Upper lobe of left lung (tissue), 6 donors: ENCODE data around the gene SEMA4A. TPM values are rescaled to one million over a fixed set of nuclear protein-coding genes. Genes with fewer than 3 reads are reported as not detected.
"Not testable (repeated sequence)": the region's sequence is repeated elsewhere in the genome, so short reads cannot be mapped to it uniquely, and the experiment has no call there.

ENCODE experiments used
- ATAC-seq, 2 donors: fragments of 200-7000 bp; cut with Tn5 transposase; one replicate each; pipeline ENCODE4 v1.9.1; 2022; ENCODE audit warnings: mild to moderate bottlenecking in 2 of 2, moderate library complexity in 2 of 2; ENCODE audit not compliant: low FRiP score in 2 of 2
- DNase-seq, 2 donors: peaks; one replicate each; pipeline ENCODE4 v3.0.0-alpha.2; 2019 to 2020
- H3K27ac ChIP-seq, 4 donors: fragments of 200-600 bp; sonication (generic); one replicate each; pipeline ENCODE4 v1.5.1; 2016 to 2019
- H3K27me3 ChIP-seq, 4 donors: fragments of 200-600 bp; sonication (generic); one replicate each; pipeline ENCODE4 v1.5.1; 2017 to 2019
- H3K36me3 ChIP-seq, 4 donors: fragments of 200-600 bp; sonication (generic); one replicate each; pipeline ENCODE4 v1.5.1; 2016 to 2019
- H3K4me1 ChIP-seq, 4 donors: fragments of 200-600 bp; sonication (generic); one replicate each; pipeline ENCODE4 v1.5.1; 2018 to 2019
- H3K4me3 ChIP-seq, 4 donors: fragments of 200-600 bp; sonication (generic); one replicate each; pipeline ENCODE4 v1.5.1; 2017 to 2019; ENCODE audit warnings: mild to moderate bottlenecking in 2 of 4, moderate library complexity in 1 of 4
- H3K9me3 ChIP-seq, 4 donors: fragments of 200-600 bp; sonication (generic); one replicate each; pipeline ENCODE4 v1.5.1; 2018 to 2019
- CTCF ChIP-seq, 6 experiments: fragments of 450-650 bp in 4 of 6; fragments of 200-600 bp in 2 of 6; sonication (generic) in 2 of 6; IDR thresholded peaks; one replicate each; pipeline ENCODE4 v1.5.1; 2016 to 2019; ENCODE audit warnings: antibody characterized with exemption in 6 of 6
- EP300 ChIP-seq, 4 donors: sonication (generic); formaldehyde crosslinking; IDR thresholded peaks; one replicate each; pipeline ENCODE4 v1.5.1; 2017; ENCODE audit warnings: antibody characterized with exemption in 4 of 4, control low read depth in 2 of 4
- POLR2A ChIP-seq, 4 donors: fragments of 450-650 bp; IDR thresholded peaks; one replicate each; pipeline ENCODE4 v1.5.1; 2016 to 2017; ENCODE audit warnings: antibody characterized with exemption in 4 of 4, mild to moderate bottlenecking in 2 of 4
- POLR2AphosphoS5 ChIP-seq, 2 donors: sonication (generic); formaldehyde crosslinking; IDR thresholded peaks; one replicate each; pipeline ENCODE4 v1.5.1; 2017; ENCODE audit warnings: antibody characterized with exemption in 2 of 2
- WGBS, 2 donors: methylation state at CpG; one replicate each; pipeline ENCODE4 v1.1.5; 2017 to 2018; 5-methylcytosine and 5-hydroxymethylcytosine counted together
- total RNA-seq, 6 donors: library from RNA; depleted of rRNA in 4 of 6; stranded (reverse); fragments of >200 nt in 4 of 6; gene quantifications; one replicate each; pipeline versions ENCODE4 v1.1.0 to v1.2.1, GENCODE V29; 2016 to 2021
- donor health status: DM: no; HTN: no; CAD: no; lungs with moderate emphysema.
- donor health status: DM: no; HTN: yes; CAD: no; lungs with severe emphysema.

SEMA4A gene
- total RNA-seq, 6 donors from 2014 or later: 28.9 to 65.9 (median 33.5) TPM

- ATAC-seq (no peak), DNase-seq (no peak)
- Histone ChIP-seq H3K4me1 (peaks cover 23 to 54% (median 34%) of the 10 kb centered on the region in 4 donors), H3K27me3 (no peaks in the 10 kb centered on the region), H3K9me3 (no peaks in the 10 kb centered on the region), H3K36me3 (peaks cover 6 to 19% (median 12%) of the 10 kb centered on the region in 4 donors), H3K27ac (peak overlapping the region; percentile 87 to 95 (median 93)), H3K4me3 (peak overlapping the region in 3 of 4 donors; percentile 45 to 62 (median 56))
- 79 to 80% methylated on average over 16 of the region's 16 CpGs for WGBS, 2 donors
- TF ChIP-seq EP300 (IDR thresholded peaks at IDR 0.05) (no peak), POLR2A (IDR thresholded peaks at IDR 0.05) (no peak), POLR2AphosphoS5 (IDR thresholded peaks at IDR 0.05) (no peak)
Observed at GRCh38 chr1:156214024-156214748, 60.8 kb downstream of the SEMA4A start.

- ATAC-seq, H3K9me3 ChIP-seq, H3K27me3 ChIP-seq, H3K4me3 ChIP-seq: not testable (repeated sequence)
- H3K4me1 ChIP-seq: peaks cover 23 to 60% (median 35%) of the 10 kb centered on the region in 4 donors
- WGBS, 2 donors: 98 to 99% methylated on average over 35 to 55 of the region's 55 CpGs
- H3K27ac ChIP-seq: peak overlapping the region in 1 of 4 donors; percentile 80
- DNase-seq: peak in 1 of 2 donors; percentile 72
- H3K36me3 ChIP-seq: peaks cover 1 to 16% (median 9%) of the 10 kb centered on the region in 4 donors
Observed at GRCh38 chr1:156216361-156217086, 63.1 kb downstream of the SEMA4A start.

GRCh38 chr1:156217871-156218270 is 64.5 kb downstream of the SEMA4A start:
- ATAC-seq: no peak
- Histone ChIP-seq H3K9me3 (no peaks in the 10 kb centered on the region), H3K27me3 (no peaks in the 10 kb centered on the region), H3K4me3 (no peak overlapping the region), H3K36me3 (peaks cover 11 to 29% (median 18%) of the 10 kb centered on the region in 4 donors), H3K4me1 (peaks cover 17 to 56% (median 30%) of the 10 kb centered on the region in 4 donors), H3K27ac (peak overlapping the region; percentile 71 to 80 (median 74))
- WGBS, 2 donors: 38 to 50% methylated on average over 2 of the region's 2 CpGs
- TF ChIP-seq POLR2A (IDR thresholded peaks at IDR 0.05): no peak
- no peak for TF ChIP-seq EP300 (IDR thresholded peaks at IDR 0.05)
- TF ChIP-seq POLR2AphosphoS5 (IDR thresholded peaks at IDR 0.05): no peak
- TF ChIP-seq CTCF (IDR thresholded peaks at IDR 0.05): no peak
- no peak for DNase-seq

- Histone ChIP-seq H3K27ac (no peak overlapping the region), H3K4me3 (no peak overlapping the region), H3K9me3 (no peaks in the 10 kb centered on the region), H3K27me3 (no peaks in the 10 kb centered on the region), H3K36me3 (peaks cover 18 to 42% (median 29%) of the 10 kb centered on the region in 4 donors), H3K4me1 (peaks cover 8 to 45% (median 20%) of the 10 kb centered on the region in 4 donors)
- TF ChIP-seq POLR2AphosphoS5 (IDR thresholded peaks at IDR 0.05) (no peak), CTCF (IDR thresholded peaks at IDR 0.05) (no peak), EP300 (IDR thresholded peaks at IDR 0.05) (no peak), POLR2A (IDR thresholded peaks at IDR 0.05) (no peak)
- ATAC-seq (no peak), DNase-seq (no peak)
- 90 to 94% methylated on average over 8 to 9 of the region's 9 CpGs for WGBS, 2 donors
Observed at GRCh38 chr1:156220226-156220625, 66.8 kb downstream of the SEMA4A start.

- no peak for TF ChIP-seq CTCF (IDR thresholded peaks at IDR 0.05)
- TF ChIP-seq EP300 (IDR thresholded peaks at IDR 0.05): no peak
- TF ChIP-seq POLR2A (IDR thresholded peaks at IDR 0.05): no peak
- no peak for TF ChIP-seq POLR2AphosphoS5 (IDR thresholded peaks at IDR 0.05)
- WGBS, 2 donors: 92 to 93% methylated on average over 12 of the region's 13 CpGs
- Histone ChIP-seq H3K36me3 (peaks cover 21 to 52% (median 36%) of the 10 kb centered on the region in 4 donors), H3K27ac (no peak overlapping the region), H3K4me1 (peaks cover 8 to 38% (median 19%) of the 10 kb centered on the region in 4 donors), H3K27me3 (no peaks in the 10 kb centered on the region), H3K9me3 (no peaks in the 10 kb centered on the region), H3K4me3 (no peak overlapping the region)
- DNase-seq (no peak), ATAC-seq (no peak)
Observed at GRCh38 chr1:156221986-156222692, 68.8 kb downstream of the SEMA4A start.
